Caki2 (cell line): ENCODE data around the gene SEMA5A. TPM values are rescaled to one million over a fixed set of nuclear protein-coding genes. Genes with fewer than 3 reads are reported as not detected.
A peak's percentile ranks its signal among the peaks of the same experiment; 100 is the strongest.

Experiments used
- DNase-seq: peaks from one replicate; pipeline ENCODE4 v3.0.0-alpha.2; 2015; ENCODE audit warnings: low read depth
- in situ Hi-C: cut with HindIII; loops from 2 replicates; pipeline ENCODE4 v1.10.0; 2016; ENCODE audit warnings: low sequenced_read_pairs, low pct_unique_long_range_greater_than_20kb, mixed read lengths
- total RNA-seq: library from RNA; depleted of rRNA; stranded (reverse); fragments of >200 nt; shearing (Covaris generic); gene quantifications from 2 replicates; pipeline ENCODE4 v1.2.3, GENCODE V29; 2014; ENCODE audit warnings: low replicate concordance

SEMA5A gene
- total RNA-seq, 1 experiment from 2014 or later: 0.57 TPM

GRCh38 chr5:9462109-9462508, 83.8 kb downstream of the SEMA5A start:
- DNase-seq: no peak

GRCh38 chr5:9460885-9461645, 84.8 kb downstream of the SEMA5A start:
- in situ Hi-C loops: no loop called here
- DNase-seq: no peak

More at GRCh38 chr5:9462109-9462508, 83.8 kb downstream of the SEMA5A start:
- in situ Hi-C loops: no loop called here

- DNase-seq: no peak
These were observed 89.3 kb downstream of the SEMA5A start for GRCh38 chr5:9456435-9457042.

GRCh38 chr5:9455826-9456434, 89.9 kb downstream of the SEMA5A start:
- in situ Hi-C loops: no loop called here
- DNase-seq: no peak

More at GRCh38 chr5:9456435-9457042, 89.3 kb downstream of the SEMA5A start:
- in situ Hi-C loops: no loop called here

- DNase-seq: no peak
- in situ Hi-C loops: no loop called here
These were observed 91.4 kb downstream of the SEMA5A start for GRCh38 chr5:9454491-9454890.

GRCh38 chr5:9454012-9454481, 91.8 kb downstream of the SEMA5A start:
- in situ Hi-C loops: no loop called here
- peak; percentile 8 for DNase-seq

GRCh38 chr5:9453480-9454011, 92.3 kb downstream of the SEMA5A start:
- in situ Hi-C loops: no loop called here
- DNase-seq: no peak

- in situ Hi-C loops: no loop called here
- DNase-seq: no peak
These were observed 93.7 kb downstream of the SEMA5A start for GRCh38 chr5:9452181-9452580.

- in situ Hi-C loops: no loop called here
- DNase-seq: no peak
These were observed 94.8 kb downstream of the SEMA5A start for GRCh38 chr5:9451037-9451436.

- no peak for DNase-seq
- in situ Hi-C loops: no loop called here
These were observed 98.2 kb downstream of the SEMA5A start for GRCh38 chr5:9447691-9448090.

- in situ Hi-C loops: no loop called here
- DNase-seq: no peak
These were observed 100.0 kb downstream of the SEMA5A start for GRCh38 chr5:9445826-9446388.

- in situ Hi-C loops: no loop called here
- DNase-seq: no peak
These were observed 101.5 kb downstream of the SEMA5A start for GRCh38 chr5:9444346-9444745.

- no peak for DNase-seq
- in situ Hi-C loops: no loop called here
These were observed 104.3 kb downstream of the SEMA5A start for GRCh38 chr5:9441610-9442009.

- DNase-seq: no peak
- in situ Hi-C loops: no loop called here
These were observed 105.4 kb downstream of the SEMA5A start for GRCh38 chr5:9440517-9440916.

- no peak for DNase-seq
- in situ Hi-C loops: no loop called here
These were observed 106.2 kb downstream of the SEMA5A start for GRCh38 chr5:9439531-9440292.

- in situ Hi-C loops: no loop called here
- no peak for DNase-seq
These were observed 107.1 kb downstream of the SEMA5A start for GRCh38 chr5:9438596-9439354.

GRCh38 chr5:9437741-9438240, 108.1 kb downstream of the SEMA5A start:
- DNase-seq: no peak
- in situ Hi-C loops: no loop called here
